Smooth muscle cell of the brain vasculature (primary cell): ENCODE measurements around the gene GRID1.
"Not testable (repeated sequence)": the region's sequence is repeated elsewhere in the genome, so short reads cannot be mapped to it uniquely, and the experiment has no call there.

ENCODE experiments used
- DNase-seq: peaks from one replicate; pipeline ENCODE4 v3.0.0-alpha.2; 2012; ENCODE audit warnings: low read depth, low spot score

The GRID1 gene

DNA sequence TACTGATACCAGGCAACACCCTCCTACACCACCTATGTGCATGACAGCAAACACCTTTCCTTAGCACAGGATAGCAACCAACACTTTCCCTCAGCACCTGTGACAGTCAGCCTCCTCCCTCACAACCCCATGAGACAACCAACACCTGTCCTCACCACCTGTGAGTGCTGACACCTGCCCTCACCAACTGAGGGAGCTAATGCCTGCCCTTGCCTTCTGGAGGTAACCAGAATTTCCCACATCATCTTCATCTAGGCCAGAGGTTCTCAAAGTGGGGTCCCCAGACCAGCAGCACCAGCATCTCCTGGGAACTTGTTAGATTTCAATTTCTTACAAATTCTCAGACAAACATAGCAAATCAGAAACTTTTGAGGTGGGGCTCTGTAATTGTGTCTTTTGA, 112.5 kb downstream of the GRID1 start:
- no peak for DNase-seq

GRCh38 chr10:86253091-86254072, 113.2 kb downstream of the GRID1 start:
- DNase-seq: no peak

- DNase-seq: no peak
Measured at GRCh38 chr10:86252556-86252955, 114.0 kb downstream of the GRID1 start.

DNA sequence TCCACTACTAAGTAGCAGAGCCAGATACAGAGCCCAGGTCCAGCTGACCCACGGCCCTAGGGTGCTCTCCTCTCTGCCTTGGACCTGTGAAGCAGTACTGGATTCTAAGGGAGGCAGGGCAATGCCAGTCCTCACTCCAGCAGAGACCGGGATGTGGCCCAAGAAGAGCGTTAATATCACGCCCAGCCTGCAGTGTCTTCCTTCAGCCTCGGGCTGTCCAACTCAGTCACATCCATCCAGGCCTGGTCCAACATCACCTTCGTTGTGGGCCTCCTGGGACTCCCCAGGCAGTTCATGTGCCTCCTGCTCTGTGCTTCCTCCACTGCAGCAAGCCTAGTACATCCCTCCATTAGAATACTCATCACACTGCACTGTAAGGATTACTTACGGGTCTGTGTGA, 114.5 kb downstream of the GRID1 start:
- no peak for DNase-seq

DNA sequence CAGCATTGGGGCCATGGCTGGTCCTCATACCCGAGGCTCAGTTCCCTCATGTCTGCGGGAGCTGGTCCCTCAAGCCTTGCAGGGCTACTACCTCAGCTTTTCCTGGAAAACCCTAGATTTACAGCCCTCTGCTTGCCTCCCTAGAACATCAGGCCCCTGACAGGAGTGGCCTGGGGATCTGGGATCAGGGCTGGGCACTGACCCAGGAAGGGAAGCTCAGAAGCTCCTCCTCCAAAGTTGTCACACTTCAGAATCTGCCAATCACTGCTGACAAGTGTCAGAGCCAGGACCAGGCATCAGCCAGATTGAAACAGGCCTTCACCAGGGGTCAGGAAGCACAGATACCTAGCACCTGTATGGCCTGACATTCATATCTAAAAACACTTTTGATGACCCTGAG, 115.2 kb downstream of the GRID1 start:
- no peak for DNase-seq

DNA sequence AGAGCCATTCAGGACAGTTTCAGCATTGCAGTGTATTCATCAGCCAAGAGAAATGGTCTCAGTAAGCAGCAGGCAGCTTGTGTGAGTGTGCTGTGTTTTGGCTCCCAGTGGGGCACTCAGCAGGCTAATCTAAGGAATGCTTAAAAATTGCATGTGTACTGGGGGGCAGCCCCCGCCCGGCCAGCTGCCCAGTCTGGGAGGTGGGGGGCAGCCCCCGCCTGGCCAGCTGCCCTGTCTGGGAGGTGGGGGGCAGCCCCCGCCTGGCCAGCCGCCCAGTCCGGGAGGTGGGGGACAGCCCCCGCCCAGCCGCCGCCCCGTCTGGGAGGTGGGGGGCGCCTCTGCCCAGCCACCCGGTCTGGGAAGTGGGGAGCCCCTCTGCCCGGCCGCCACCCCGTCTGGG, 116.2 kb downstream of the GRID1 start:
- DNase-seq: no peak

DNA sequence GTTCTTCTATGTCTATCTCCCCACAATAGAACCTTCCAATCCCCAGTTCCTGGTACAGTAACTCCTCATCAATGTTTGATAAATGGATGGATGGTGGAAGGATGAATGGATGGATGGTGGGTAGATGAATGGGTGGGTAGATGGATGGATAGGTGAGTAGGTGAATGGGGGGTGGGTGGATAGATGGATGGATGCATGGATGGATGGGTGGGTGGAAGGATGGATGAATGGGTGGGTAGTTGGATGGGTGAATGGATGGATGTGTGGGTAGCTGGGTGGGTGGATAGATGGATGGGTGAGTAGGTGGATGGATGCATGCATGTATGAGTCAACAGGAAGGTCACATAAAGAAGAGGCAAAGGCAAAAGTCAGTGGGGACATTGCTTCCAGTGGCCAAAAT, 116.8 kb downstream of the GRID1 start:
- no peak for DNase-seq

GRCh38 chr10:86248062-86248461, 118.5 kb downstream of the GRID1 start:
- no peak for DNase-seq

- DNase-seq: no peak
Measured at GRCh38 chr10:86247588-86247987, 119.0 kb downstream of the GRID1 start.

DNA sequence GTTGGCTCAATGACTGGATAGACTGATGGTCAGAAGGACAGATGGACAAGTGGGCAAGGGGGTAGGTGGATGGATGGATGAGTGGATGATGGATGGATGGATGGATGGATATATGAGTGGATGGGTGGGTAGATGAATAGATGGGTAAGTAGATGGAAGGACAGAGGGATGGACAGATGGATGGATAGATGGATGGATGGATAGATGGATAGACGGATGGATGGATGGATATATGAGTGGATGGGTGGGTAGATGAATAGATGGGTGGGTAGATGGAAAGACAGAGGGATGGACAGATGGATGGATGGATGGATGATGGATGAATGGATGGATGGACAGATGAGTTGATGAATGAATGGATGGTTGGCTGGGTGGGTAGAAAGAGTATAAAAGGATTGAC, 119.5 kb downstream of the GRID1 start:
- no peak for DNase-seq

GRCh38 chr10:86246279-86246940, 120.2 kb downstream of the GRID1 start:
- no peak for DNase-seq

GRCh38 chr10:86245015-86245394, 121.6 kb downstream of the GRID1 start:
- no peak for DNase-seq

DNA sequence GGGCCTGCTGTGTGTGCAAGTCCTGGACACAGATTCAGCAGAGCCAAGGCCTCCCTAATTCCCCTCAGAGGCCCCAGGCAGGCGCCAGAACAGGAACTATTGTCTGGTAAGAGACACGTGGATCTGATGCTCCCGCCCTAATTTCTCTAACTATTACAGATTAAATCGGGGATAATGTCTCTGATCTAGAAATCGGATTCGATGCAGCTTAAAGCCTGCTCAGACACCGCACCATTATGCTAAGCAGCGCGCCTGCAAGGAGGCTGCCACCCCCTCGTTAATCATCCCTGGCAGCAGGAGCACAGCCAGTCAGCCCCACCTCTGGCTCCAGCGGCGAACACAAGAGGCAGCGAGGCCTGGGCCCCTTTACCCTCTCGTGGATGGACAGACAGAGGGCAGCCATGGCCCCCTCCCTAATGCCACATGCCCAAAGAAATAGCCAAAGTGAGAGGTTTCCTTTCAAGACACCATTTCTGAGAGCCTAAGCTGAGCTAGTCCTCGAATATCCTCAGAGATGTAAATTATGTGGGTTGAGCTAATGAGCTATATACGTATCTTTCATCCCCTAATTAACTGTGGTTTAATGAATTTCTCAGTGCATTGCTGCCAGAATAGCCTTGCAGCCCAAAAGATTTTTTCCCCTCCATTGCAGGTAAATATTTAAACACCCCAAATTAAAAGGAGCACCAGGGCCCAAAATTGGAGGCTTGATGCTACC, 122.1 kb downstream of the GRID1 start:
- no peak for DNase-seq

- DNase-seq: no peak
Measured at GRCh38 chr10:86243651-86244155, 122.9 kb downstream of the GRID1 start.

DNA sequence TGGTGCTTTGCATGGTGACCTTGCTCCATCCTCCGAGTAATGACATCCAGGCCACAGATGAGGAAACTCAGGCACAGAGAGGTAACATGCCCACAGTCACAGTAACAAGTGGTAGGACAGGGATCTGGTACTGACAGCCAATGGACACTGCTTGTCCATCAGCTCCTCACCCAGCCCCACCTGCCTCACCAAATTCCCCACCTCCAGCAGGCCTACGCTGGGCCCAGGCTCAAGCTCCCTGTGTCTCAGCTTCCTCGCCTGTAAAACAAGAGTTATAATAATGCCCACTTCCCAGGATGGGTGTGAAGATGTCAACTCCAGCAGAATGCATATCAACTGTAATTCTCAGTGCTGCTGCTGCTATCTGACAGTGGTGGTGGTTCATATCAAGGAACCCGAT, 123.8 kb downstream of the GRID1 start:
- DNase-seq: no peak

DNA sequence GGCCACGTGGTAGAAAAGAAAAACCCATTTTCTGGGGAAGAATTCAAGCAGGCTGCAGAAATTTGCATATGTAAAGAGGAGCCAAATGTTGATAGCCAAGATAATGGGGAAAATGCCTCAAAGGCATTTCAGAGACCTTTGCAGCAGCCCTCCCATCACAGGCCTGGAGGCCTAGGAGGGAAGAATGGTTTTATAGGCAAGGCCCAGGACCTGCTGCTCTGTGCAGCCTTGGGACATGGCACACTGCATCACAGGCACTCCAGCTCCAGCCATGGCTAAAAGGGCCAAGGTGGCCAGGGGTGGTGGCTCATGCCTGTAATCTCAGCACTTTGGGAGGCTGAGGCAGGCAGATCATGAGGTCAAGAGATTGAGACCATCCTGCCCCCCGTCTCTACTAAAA, 128.5 kb downstream of the GRID1 start:
- not testable (repeated sequence) for DNase-seq

DNA sequence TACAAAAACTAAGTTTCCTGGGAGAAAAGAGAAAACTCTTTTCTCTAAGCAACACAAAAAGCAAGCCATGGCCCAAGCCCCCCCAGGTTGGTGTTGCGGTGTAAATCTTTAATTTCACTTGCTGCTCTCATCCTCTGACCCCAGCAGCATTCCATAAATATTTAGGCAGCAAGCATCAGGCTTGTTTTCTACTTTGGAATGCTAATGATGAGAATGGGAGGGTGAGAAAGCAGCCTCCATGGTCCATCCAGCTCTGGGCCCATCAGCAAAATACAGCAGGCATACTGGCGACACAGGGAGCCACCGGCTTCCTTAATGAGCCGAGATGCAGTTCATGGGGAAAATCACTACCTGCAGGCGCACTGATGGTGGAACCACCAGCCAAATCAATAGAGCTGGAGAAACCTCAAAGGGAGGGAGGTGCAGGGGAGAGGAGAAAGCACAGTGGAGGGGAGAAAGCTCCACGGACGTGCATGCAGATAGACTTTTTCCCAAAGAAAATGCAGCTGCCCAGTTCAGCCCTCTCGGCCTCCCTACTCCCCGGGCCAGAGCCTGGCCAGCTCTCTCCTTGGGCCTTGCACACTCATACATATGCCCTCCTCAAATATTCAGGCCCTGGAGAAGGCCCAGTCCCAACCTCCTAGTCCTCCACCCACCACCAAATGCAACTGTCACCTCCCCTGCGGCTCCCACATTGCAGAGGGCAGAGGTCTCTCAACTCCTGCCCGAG, 131.9 kb downstream of the GRID1 start:
- DNase-seq: no peak

DNA sequence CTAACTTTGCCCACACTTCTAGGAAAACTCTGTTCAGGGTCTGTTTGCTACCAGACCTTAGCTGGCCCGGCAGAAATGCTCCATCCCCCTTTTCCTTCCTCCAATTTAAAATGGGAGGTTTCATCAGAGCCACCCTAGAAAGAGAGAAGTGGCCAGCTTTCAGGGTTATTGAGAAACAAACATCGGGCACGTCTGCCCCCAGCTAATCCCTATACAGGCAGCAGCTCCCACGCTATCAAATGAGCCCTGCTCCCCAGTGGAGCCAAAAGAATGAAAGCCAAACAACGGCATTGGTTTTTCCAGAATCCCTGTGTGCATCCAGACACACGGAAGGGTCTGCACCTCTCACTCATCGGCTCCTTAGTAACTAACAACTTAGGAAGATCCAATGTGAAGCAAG, 132.5 kb downstream of the GRID1 start:
- no peak for DNase-seq

DNA sequence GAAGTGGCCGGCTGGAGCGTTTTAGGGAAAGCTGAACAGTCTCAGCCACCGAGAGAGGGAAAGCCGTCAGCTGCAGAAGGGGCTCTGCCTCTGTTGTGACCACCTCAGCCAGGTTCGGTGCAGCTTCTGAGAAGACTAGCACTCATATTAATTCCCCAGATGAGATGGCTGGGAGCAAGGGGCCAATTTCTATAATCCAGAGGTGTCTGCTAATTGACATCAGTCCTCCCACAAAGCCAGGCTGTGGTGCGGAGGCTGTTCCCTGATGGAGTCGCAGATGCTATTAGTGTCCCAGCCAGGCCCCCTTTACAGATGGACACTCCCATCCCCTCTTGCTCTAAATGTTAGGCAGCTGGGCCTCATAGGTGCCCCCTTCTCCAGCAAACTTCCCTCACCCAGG, 133.5 kb downstream of the GRID1 start:
- no peak for DNase-seq

DNA sequence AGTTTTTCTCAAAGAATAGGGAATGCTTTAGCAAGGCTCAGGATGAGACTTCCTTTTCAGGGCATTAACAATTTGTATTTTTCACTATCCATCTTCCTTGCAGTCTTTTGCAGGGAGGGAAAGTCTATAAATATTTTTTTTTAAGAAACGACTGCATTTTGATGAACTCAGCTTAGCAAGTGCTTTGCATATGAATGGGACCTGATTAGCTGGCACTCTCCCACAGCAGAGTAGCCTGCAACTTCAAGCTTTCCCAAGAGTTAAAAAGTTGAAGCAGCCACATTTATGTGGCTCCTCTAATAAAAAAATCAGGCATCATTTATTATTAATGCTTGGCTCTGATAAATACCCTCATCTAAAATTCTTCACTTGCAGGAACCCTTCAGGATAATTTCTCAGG, 134.0 kb downstream of the GRID1 start:
- no peak for DNase-seq

GRCh38 chr10:86231796-86232560, 134.6 kb downstream of the GRID1 start:
- no peak for DNase-seq
